Stimulated activated naive CD8-positive, alpha-beta T cell treated with anti-CD3 and anti-CD28 coated beads, Interleukin-15, Interleukin-2, amounts not matched to agents 100 ng/mL and 50 ng/mL, for 24 hours (primary cell): ENCODE measurements around the gene FAP.

Experiments used
- H3K27ac Mint-ChIP-seq: one replicate; pipeline ENCODE4 v1.8.0; 2021; ENCODE audit warnings: mild to moderate bottlenecking, mixed read lengths
- H3K27me3 Mint-ChIP-seq: one replicate; pipeline ENCODE4 v1.8.0; 2021; ENCODE audit warnings: mixed read lengths
- H3K36me3 Mint-ChIP-seq: one replicate; pipeline ENCODE4 v1.8.0; 2021; ENCODE audit warnings: low read depth, mixed read lengths
- H3K4me1 Mint-ChIP-seq: one replicate; pipeline ENCODE4 v1.8.0; 2021; ENCODE audit warnings: low read depth, mixed read lengths
- H3K4me3 Mint-ChIP-seq: one replicate; pipeline ENCODE4 v1.8.0; 2021; ENCODE audit warnings: mild to moderate bottlenecking, mixed read lengths
- H3K9me3 Mint-ChIP-seq: one replicate; pipeline ENCODE4 v1.8.0; 2021; ENCODE audit warnings: mixed read lengths

Gene FAP

DNA sequence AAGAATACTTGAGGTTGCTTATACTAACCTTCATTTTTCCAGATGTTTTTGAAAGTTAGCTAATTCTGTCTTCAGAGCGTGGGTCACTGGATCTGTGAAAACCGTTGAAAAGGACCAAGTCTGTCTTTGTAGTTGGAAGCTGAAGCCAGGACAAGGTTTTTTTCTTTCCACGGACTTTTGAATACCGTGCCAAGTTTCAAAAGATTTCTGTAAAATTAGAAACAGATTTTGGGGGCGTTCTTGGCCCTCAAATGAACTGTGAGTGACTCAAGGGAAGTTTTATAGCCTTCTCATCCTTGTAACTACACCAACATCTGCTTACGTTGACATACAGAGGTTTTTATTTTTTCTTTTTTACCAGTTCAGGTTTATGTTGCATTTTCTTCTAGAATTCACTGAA, at the start of gene FAP:
FAP (minus strand) TSS at position 152 of the 400 bp plus-strand sequence; CDS start at position 34, 118 bp downstream.
- Mint-ChIP-seq H3K27ac (no peak within 1 kb of the TSS), H3K27me3 (peaks cover 46% of the 10 kb centered on the region), H3K9me3 (no peaks in the 10 kb centered on the region), H3K36me3 (no peaks in the 10 kb centered on the region), H3K4me3 (no peak within 1 kb of the TSS), H3K4me1 (no peaks in the 10 kb centered on the region)

GRCh38 chr2:162291748-162292147, 48.5 kb upstream of the FAP start:
- Mint-ChIP-seq H3K9me3 (no peaks in the 10 kb centered on the region), H3K36me3 (peaks cover 20% of the 10 kb centered on the region), H3K27ac (no peak overlapping the region), H3K4me1 (no peaks in the 10 kb centered on the region), H3K27me3 (no peaks in the 10 kb centered on the region), H3K4me3 (no peak overlapping the region)

- Mint-ChIP-seq H3K4me3 (no peak overlapping the region), H3K27me3 (no peaks in the 10 kb centered on the region), H3K27ac (no peak overlapping the region), H3K36me3 (peaks cover 56% of the 10 kb centered on the region), H3K4me1 (no peaks in the 10 kb centered on the region), H3K9me3 (no peaks in the 10 kb centered on the region)
Measured at GRCh38 chr2:162282765-162283425, 39.6 kb upstream of the FAP start.

DNA sequence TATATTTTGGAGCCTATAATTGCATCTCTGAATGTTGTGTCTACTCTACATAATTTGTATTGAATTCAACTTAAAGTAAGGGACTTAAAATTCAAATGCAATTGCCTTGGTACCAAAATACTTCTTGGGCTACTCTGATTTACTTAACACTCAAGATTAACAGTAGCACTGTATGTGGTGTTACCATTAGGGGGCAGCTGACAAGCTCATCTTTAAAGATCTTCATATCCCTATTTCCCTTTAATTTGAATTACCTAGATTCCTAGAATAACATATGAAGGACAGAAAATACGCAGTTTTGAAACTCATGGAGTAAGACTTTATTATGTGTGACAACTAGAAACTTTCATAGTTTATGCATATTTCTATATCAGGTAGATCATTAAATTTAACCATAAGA, 37.4 kb upstream of the FAP start:
- no peaks in the 10 kb centered on the region for H3K9me3 Mint-ChIP-seq
- H3K27ac Mint-ChIP-seq, result no peak overlapping the region
- H3K27me3 Mint-ChIP-seq, result no peaks in the 10 kb centered on the region
- peaks cover 59% of the 10 kb centered on the region for H3K36me3 Mint-ChIP-seq
- no peak overlapping the region for H3K4me3 Mint-ChIP-seq
- no peaks in the 10 kb centered on the region for H3K4me1 Mint-ChIP-seq

DNA sequence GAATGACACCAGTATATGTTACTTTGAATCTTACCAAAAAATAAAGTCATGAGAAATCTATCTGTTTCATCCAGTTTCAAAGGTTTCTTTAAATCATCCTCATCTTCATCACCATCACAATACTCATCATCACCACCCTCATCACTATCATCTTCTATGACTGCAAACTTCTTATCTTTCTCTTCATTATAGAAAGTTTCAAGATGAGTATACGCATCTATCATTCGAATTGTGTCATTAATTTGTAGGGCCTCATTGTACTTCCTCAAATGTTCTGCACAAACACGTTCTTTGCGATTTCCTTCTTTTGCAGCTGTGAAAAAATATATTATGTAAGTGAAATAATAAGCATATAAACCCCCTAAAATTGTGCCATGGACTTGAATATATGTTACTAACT, 34.1 kb upstream of the FAP start:
- Mint-ChIP-seq H3K27me3 (no peaks in the 10 kb centered on the region), H3K9me3 (no peaks in the 10 kb centered on the region), H3K27ac (no peak overlapping the region), H3K4me1 (no peaks in the 10 kb centered on the region), H3K36me3 (peaks cover 58% of the 10 kb centered on the region), H3K4me3 (no peak overlapping the region)

DNA sequence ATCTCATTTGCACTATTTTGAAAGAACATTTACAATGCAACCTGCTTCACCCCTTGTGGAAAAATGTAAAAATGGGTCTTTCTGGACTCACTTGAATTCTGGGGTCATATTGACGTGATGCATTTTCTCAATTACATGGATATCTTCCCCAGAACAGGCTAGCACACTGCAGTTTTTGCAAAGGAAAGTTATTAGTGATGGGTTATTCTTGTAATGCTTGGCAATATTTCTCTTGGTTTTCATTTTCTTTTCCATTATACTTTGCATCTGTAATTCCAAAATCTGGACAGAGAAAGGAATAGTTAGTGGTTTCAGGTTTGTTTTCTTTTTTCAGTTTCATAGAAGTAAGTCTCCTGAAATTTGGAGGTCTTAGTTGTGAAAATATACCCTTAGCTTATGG, 24.8 kb upstream of the FAP start:
- Mint-ChIP-seq H3K27ac (no peak overlapping the region), H3K36me3 (peaks cover 60% of the 10 kb centered on the region), H3K27me3 (no peaks in the 10 kb centered on the region), H3K9me3 (peaks cover 4% of the 10 kb centered on the region), H3K4me1 (no peaks in the 10 kb centered on the region), H3K4me3 (no peak overlapping the region)

GRCh38 chr2:162267496-162267895, 24.3 kb upstream of the FAP start:
- Mint-ChIP-seq H3K4me3 (no peak overlapping the region), H3K27ac (no peak overlapping the region), H3K27me3 (no peaks in the 10 kb centered on the region), H3K4me1 (no peaks in the 10 kb centered on the region), H3K9me3 (peaks cover 5% of the 10 kb centered on the region), H3K36me3 (peaks cover 58% of the 10 kb centered on the region)

DNA sequence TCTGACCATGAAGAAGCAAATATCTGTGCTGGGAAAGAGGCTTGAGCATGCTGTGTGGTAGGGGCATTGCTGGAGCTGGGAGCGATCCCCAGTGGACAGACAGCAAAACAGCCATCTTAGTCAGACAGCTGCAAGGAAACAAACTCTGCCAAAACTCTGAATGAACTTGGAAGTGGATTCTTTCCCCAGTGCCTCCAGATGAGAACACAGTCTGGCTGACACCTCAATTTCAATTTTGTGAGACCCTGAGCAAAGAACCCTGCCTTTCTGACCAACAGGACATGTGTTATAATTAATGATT, 23.2 kb upstream of the FAP start:
- Mint-ChIP-seq H3K4me1 (peaks cover 7% of the 10 kb centered on the region), H3K27ac (no peak overlapping the region), H3K9me3 (peaks cover 5% of the 10 kb centered on the region), H3K4me3 (no peak overlapping the region), H3K27me3 (no peaks in the 10 kb centered on the region), H3K36me3 (peaks cover 47% of the 10 kb centered on the region)

DNA sequence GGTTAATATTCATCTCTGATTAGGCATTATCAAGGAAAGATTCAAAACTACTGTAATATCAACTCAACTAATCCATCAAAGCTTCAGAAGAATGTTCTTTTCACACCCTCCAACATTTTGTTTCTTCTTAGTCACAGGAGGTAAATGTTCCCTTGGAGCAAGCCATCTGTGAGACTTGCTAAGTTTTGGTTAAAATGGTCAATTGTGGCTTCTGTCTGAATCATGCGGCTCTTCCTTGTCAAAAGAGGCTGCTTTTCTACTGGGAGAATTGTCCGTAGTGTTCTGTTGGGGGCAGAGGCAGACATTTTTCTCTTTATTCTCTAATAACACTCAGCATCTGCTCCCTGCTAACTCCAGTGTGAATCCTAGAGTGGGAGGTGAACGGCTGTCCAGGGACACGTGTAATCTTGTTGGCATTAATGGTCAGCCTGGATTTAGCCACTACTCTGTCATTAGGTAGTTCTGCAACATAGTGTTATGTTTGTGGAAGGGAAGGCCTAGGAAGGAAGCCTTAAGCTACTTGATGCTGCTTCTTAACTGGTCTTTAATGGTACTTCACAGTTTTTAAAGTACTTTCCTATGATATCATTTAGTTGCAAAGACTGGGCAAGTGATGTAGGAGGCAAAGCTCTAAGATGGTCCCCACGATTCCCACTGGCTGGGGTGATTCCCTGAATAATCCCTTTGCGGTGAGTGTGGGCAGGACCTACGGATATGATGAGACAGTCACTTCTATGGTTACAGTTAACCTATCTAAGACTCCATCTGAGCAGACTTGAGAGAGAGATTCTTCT, 22.6 kb upstream of the FAP start:
- H3K36me3 Mint-ChIP-seq, result peaks cover 43% of the 10 kb centered on the region
- no peak overlapping the region for H3K27ac Mint-ChIP-seq
- no peak overlapping the region for H3K4me3 Mint-ChIP-seq
- peaks cover 12% of the 10 kb centered on the region for H3K4me1 Mint-ChIP-seq
- H3K9me3 Mint-ChIP-seq, result peaks cover 5% of the 10 kb centered on the region
- H3K27me3 Mint-ChIP-seq, result no peaks in the 10 kb centered on the region

- H3K9me3 Mint-ChIP-seq, result peaks cover 5% of the 10 kb centered on the region
- no peaks in the 10 kb centered on the region for H3K27me3 Mint-ChIP-seq
- H3K4me3 Mint-ChIP-seq, result no peak overlapping the region
- H3K36me3 Mint-ChIP-seq, result peaks cover 15% of the 10 kb centered on the region
- no peak overlapping the region for H3K27ac Mint-ChIP-seq
- peaks cover 13% of the 10 kb centered on the region for H3K4me1 Mint-ChIP-seq
Measured at GRCh38 chr2:162261032-162261945, 18.0 kb upstream of the FAP start.

DNA sequence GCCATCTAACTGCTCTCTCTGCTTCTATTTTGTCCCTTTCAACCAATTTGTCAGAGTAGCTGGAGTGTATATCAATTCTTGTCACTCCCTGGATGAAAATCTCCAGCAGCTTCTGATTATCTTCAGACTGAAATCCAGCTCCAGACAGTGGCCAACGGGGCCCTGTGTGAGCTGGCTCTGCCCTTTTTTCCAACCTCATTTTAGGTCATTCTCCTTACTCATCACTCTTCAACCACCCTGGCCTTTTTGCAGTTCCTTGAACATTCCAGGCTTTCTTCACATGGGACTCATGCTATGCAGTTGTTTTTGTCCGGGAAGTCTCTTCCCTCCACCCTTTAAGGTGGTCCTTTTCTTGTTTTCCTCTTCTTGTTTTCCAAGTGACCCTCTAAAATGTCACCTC, 15.4 kb upstream of the FAP start:
- Mint-ChIP-seq H3K27me3 (no peaks in the 10 kb centered on the region), H3K9me3 (peaks cover 5% of the 10 kb centered on the region), H3K4me3 (no peak overlapping the region)

GRCh38 chr2:162258169-162258568, 14.9 kb upstream of the FAP start:
- Mint-ChIP-seq H3K9me3 (peaks cover 3% of the 10 kb centered on the region), H3K4me3 (no peak overlapping the region), H3K4me1 (peaks cover 13% of the 10 kb centered on the region), H3K27me3 (no peaks in the 10 kb centered on the region), H3K36me3 (peaks cover 3% of the 10 kb centered on the region), H3K27ac (no peak overlapping the region)

More for the DNA sequence above, 15.4 kb upstream of the FAP start:
- peaks cover 5% of the 10 kb centered on the region for H3K36me3 Mint-ChIP-seq
- H3K27ac Mint-ChIP-seq, result no peak overlapping the region
- H3K4me1 Mint-ChIP-seq, result peaks cover 13% of the 10 kb centered on the region

- H3K27me3 Mint-ChIP-seq, result no peaks in the 10 kb centered on the region
- H3K27ac Mint-ChIP-seq, result no peak overlapping the region
- peaks cover 13% of the 10 kb centered on the region for H3K4me1 Mint-ChIP-seq
- H3K36me3 Mint-ChIP-seq, result no peaks in the 10 kb centered on the region
- no peak overlapping the region for H3K4me3 Mint-ChIP-seq
- no peaks in the 10 kb centered on the region for H3K9me3 Mint-ChIP-seq
Measured at GRCh38 chr2:162257425-162257824, 14.2 kb upstream of the FAP start.

GRCh38 chr2:162256591-162256991, 13.3 kb upstream of the FAP start:
- H3K4me3 Mint-ChIP-seq, result no peak overlapping the region
- H3K36me3 Mint-ChIP-seq, result no peaks in the 10 kb centered on the region
- H3K4me1 Mint-ChIP-seq, result peaks cover 8% of the 10 kb centered on the region
- no peaks in the 10 kb centered on the region for H3K27me3 Mint-ChIP-seq
- H3K9me3 Mint-ChIP-seq, result no peaks in the 10 kb centered on the region
- H3K27ac Mint-ChIP-seq, result no peak overlapping the region

GRCh38 chr2:162254236-162254871, 11.1 kb upstream of the FAP start:
- no peaks in the 10 kb centered on the region for H3K4me1 Mint-ChIP-seq
- peaks cover 6% of the 10 kb centered on the region for H3K9me3 Mint-ChIP-seq
- H3K4me3 Mint-ChIP-seq, result no peak overlapping the region
- no peaks in the 10 kb centered on the region for H3K36me3 Mint-ChIP-seq
- peaks cover 6% of the 10 kb centered on the region for H3K27me3 Mint-ChIP-seq
- H3K27ac Mint-ChIP-seq, result no peak overlapping the region
